ENCODE data around the gene METRNL.
"Not testable (repeated sequence)": the region's sequence is repeated elsewhere in the genome, so short reads cannot be mapped to it uniquely, and the experiment has no call there.

METRNL gene

GRCh38 chr17:83110735-83111134 is 31.3 kb downstream of the METRNL start:
- DNase-seq (ENCODE audit: insufficient read length, low spot score) (no peak), FAIRE-seq (no peak)
- TF ChIP-seq POLR2A (IDR thresholded peaks at IDR 0.05; ENCODE audit: low read depth, low read length), result no peak

GRCh38 chr17:83111516-83112282 is 32.3 kb downstream of the METRNL start:
- DNase-seq (ENCODE audit: insufficient read length, low spot score) (no peak), FAIRE-seq (no peak)
- TF ChIP-seq POLR2A (IDR thresholded peaks at IDR 0.05; ENCODE audit: low read depth, low read length), result no peak

- no peak for TF ChIP-seq POLR2A (IDR thresholded peaks at IDR 0.05; ENCODE audit: low read depth, low read length)
- no peak for FAIRE-seq
Observed at GRCh38 chr17:83113381-83113780, 34.0 kb downstream of the METRNL start.

GRCh38 chr17:83113792-83114191 is 34.4 kb downstream of the METRNL start:
- DNase-seq (ENCODE audit: insufficient read length, low spot score) (no peak), FAIRE-seq (no peak)
- TF ChIP-seq POLR2A (IDR thresholded peaks at IDR 0.05; ENCODE audit: low read depth, low read length), result no peak

More at GRCh38 chr17:83113381-83113780, 34.0 kb downstream of the METRNL start:
- no peak for DNase-seq (ENCODE audit: insufficient read length, low spot score)

DNA sequence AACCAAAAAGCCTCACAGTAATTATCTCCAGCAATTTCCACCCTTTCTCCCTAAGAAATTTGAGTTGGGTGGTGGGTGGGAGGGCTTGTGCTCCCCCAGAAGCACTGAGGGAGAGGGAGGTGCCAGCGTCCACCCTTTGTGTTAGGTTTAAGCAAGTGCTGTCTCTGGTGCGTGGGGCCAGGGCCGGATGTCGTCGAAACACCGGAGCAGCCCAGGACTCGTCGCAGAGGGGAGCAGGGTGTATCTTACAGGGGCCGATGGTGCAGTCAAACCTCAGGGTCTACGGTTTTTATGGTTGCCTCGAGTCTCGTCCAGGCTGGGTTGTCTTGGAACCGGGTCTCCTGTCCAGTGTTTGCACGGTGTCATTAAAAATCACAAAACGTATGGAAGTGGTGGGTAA is 35.3 kb downstream of the METRNL start:
- FAIRE-seq (no peak), DNase-seq (ENCODE audit: insufficient read length, low spot score) (no peak)
- no peak for TF ChIP-seq POLR2A (IDR thresholded peaks at IDR 0.05; ENCODE audit: low read depth, low read length)

DNA sequence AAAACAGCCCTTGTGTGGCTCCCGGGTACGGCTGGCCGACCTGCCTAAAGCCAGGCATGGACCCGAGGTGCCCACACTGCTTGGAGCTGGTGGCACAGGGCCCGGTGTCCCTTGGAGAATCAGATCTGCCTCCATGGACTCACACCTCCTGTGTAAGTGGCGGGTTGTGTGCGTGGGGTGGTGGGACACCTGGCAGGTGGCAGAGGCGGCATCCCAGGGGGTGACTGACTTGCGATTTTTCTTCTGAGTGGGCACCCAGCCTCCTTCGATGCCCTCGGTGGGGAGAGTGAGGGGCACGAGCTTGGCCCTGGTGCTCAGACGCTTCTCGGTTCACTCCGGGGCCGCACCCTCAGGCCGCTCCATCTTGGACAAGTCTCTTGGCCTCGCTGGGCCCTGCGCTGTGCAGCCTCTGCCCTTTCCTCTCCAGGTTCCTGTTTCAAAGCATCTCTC is 35.8 kb downstream of the METRNL start:
- DNase-seq (ENCODE audit: insufficient read length, low spot score) (no peak), FAIRE-seq (no peak)
- TF ChIP-seq POLR2A (IDR thresholded peaks at IDR 0.05; ENCODE audit: low read depth, low read length), result no peak

DNA sequence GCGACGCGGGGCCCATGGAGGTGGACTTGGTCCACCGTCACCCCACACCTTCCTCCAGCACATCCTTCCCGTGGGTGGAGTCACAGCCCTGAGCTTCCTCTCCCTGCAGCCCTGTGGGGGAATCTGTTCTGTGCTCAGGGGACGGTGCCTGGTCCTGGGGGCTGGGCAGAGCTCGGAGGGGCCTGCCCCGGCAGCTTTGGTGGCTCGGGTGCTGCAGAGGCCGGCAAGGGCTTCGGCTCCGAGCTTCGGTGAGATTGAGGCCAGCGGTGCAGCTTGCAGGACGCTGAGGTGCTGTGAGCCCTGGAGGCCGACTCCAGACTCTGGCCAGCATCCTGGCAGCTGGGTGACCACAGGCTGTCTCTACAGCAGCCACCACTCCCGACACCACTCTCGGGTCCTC is 36.4 kb downstream of the METRNL start:
- FAIRE-seq (no peak), DNase-seq (ENCODE audit: insufficient read length, low spot score) (no peak)

GRCh38 chr17:83116311-83116771 is 36.9 kb downstream of the METRNL start:
- no peak for DNase-seq (ENCODE audit: insufficient read length, low spot score)
- FAIRE-seq, result no peak
- TF ChIP-seq POLR2A (IDR thresholded peaks at IDR 0.05; ENCODE audit: low read depth, low read length), result no peak

More for the DNA sequence above, 36.4 kb downstream of the METRNL start:
- TF ChIP-seq POLR2A (IDR thresholded peaks at IDR 0.05; ENCODE audit: low read depth, low read length), result no peak

GRCh38 chr17:83116783-83117555 is 37.6 kb downstream of the METRNL start:
- no peak for TF ChIP-seq POLR2A (IDR thresholded peaks at IDR 0.05; ENCODE audit: low read depth, low read length)
- DNase-seq (ENCODE audit: insufficient read length, low spot score) (no peak), FAIRE-seq (no peak)

DNA sequence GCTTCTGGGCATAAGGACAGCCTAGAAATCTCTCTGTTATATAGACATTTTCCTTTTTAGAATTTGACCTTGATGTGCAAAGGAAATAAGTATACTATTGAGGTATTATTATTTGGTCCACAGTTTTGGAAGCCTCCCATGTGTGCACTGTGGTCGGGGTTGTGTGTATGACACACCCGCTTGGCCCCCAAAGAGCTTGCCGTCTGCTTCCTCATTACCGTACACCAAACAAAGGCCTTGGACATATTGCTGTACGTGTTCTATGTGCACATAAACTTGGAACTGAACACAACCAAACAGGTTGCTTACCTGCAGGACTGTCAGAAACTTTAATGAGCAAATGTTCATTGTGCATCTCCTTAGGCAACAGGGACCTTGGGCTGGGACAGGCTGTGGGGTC is 38.2 kb downstream of the METRNL start:
- FAIRE-seq, result no peak
- DNase-seq (ENCODE audit: insufficient read length, low spot score), result no peak
- no peak for TF ChIP-seq POLR2A (IDR thresholded peaks at IDR 0.05; ENCODE audit: low read depth, low read length)

DNA sequence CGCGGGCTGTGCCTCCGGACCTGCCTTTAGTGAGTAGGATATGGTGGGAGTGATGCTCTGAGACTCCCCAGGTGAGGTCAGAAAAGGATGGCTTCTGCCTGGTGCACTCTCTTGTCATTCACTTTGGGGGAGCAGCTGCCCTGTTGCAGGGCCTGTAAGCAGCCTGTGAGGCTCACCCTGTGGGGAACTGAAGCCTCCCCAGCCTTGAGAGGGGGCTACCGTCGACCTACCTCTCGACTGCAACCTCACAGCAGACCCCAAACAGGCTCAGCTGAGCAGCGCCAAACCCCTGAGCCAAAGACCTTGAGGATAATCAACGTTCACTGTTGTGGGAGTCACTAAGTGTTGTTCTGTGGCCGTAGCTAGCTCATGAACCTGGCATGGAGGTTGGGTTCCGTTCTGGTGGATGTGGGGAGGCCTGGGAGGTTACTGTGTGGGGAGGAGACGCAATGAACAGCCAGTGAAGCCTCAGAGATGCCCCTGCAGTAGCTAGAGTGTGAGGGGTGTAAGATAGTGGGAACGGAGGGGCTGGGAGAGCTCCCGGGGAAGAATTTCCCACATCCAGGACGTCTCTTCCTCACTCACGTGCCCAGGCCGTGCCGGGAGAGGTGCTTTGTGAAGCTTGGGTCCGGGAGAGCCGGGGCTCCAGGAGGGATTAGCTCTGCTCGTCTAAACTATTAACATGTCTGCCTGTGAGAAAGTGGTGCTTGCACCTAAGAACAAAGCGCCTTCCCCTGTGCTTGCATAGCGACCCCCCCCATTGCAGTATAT is 38.8 kb downstream of the METRNL start:
- TF ChIP-seq POLR2A (IDR thresholded peaks at IDR 0.05; ENCODE audit: low read depth, low read length), result no peak
- no peak for FAIRE-seq
- DNase-seq (ENCODE audit: insufficient read length, low spot score), result no peak

- no peak for TF ChIP-seq POLR2A (IDR thresholded peaks at IDR 0.05; ENCODE audit: low read depth, low read length)
- DNase-seq (ENCODE audit: insufficient read length, low spot score), result no peak
- FAIRE-seq, result no peak
Observed at GRCh38 chr17:83119987-83120864, 40.8 kb downstream of the METRNL start.

GRCh38 chr17:83121473-83121872 is 42.1 kb downstream of the METRNL start:
- DNase-seq (ENCODE audit: insufficient read length, low spot score); FAIRE-seq: not testable (repeated sequence)

Measured in H54 (cell line).